NCI-H345 treated with DMSO at 0.1 percent for 48 hours (cell line): ENCODE measurements around the gene SFXN5.

ENCODE experiments used
- DNase-seq: peaks from one replicate; lab custom pipeline; 2025; ENCODE audit not compliant: unreplicated experiment; lab: John Stamatoyannopoulos, UW

Gene SFXN5

GRCh38 chr2:72980535-72981217, 90.8 kb downstream of the SFXN5 start:
- no peak for DNase-seq

- no peak for DNase-seq
Observed at GRCh38 chr2:72979896-72980295, 91.6 kb downstream of the SFXN5 start.

GRCh38 chr2:72975017-72975416, 96.5 kb downstream of the SFXN5 start:
- no peak for DNase-seq

- DNase-seq = no peak
Observed at GRCh38 chr2:72974436-72974754, 97.1 kb downstream of the SFXN5 start.

GRCh38 chr2:72973566-72974435, 97.7 kb downstream of the SFXN5 start:
- peak; percentile 18 for DNase-seq

GRCh38 chr2:72973137-72973535, 98.4 kb downstream of the SFXN5 start:
- DNase-seq = no peak

- DNase-seq = no peak
Observed at GRCh38 chr2:72972352-72973136, 99.0 kb downstream of the SFXN5 start.

- DNase-seq = no peak
Observed at GRCh38 chr2:72971036-72971435, 100.5 kb downstream of the SFXN5 start.

- DNase-seq = no peak
Observed at GRCh38 chr2:72969706-72970105, 101.8 kb downstream of the SFXN5 start.

GRCh38 chr2:72968286-72968685, 103.2 kb downstream of the SFXN5 start:
- no peak for DNase-seq

- no peak for DNase-seq
Observed at GRCh38 chr2:72965770-72966450, 105.6 kb downstream of the SFXN5 start.

GRCh38 chr2:72965016-72965415, 106.5 kb downstream of the SFXN5 start:
- DNase-seq = no peak

- DNase-seq = no peak
Observed at GRCh38 chr2:72964146-72964525, 107.4 kb downstream of the SFXN5 start.

GRCh38 chr2:72963423-72964145, 107.9 kb downstream of the SFXN5 start:
- no peak for DNase-seq

- DNase-seq = no peak
Observed at GRCh38 chr2:72962911-72963310, 108.6 kb downstream of the SFXN5 start.

GRCh38 chr2:72961853-72962468, 109.6 kb downstream of the SFXN5 start:
- no peak for DNase-seq

- DNase-seq = no peak
Observed at GRCh38 chr2:72961036-72961720, 110.3 kb downstream of the SFXN5 start.

- no peak for DNase-seq
Observed at GRCh38 chr2:72959995-72960981, 111.2 kb downstream of the SFXN5 start.
